GM19467 (cell line): ENCODE measurements around the gene GALNT14.

Source experiments
- ATAC-seq: cut with Tn5 transposase; IDR thresholded peaks from one replicate; pipeline ENCODE4 v1.9.1; 2021; ENCODE audit warnings: mild to moderate bottlenecking, moderate library complexity; ENCODE audit not compliant: unreplicated experiment

Gene GALNT14

GRCh38 chr2:30981510-30981909 lies 156.7 kb downstream of the GALNT14 start:
- no peak for ATAC-seq

GRCh38 chr2:30981096-30981495 lies 157.1 kb downstream of the GALNT14 start:
- no peak for ATAC-seq

GRCh38 chr2:30979822-30980245 lies 158.4 kb downstream of the GALNT14 start:
- ATAC-seq = no peak

- no peak for ATAC-seq
Measured at GRCh38 chr2:30978854-30979253, 159.4 kb downstream of the GALNT14 start.

- ATAC-seq = no peak
Measured at GRCh38 chr2:30978044-30978443, 160.2 kb downstream of the GALNT14 start.

- no peak for ATAC-seq
Measured at GRCh38 chr2:30975156-30975555, 163.1 kb downstream of the GALNT14 start.

GRCh38 chr2:30974554-30974953 lies 163.7 kb downstream of the GALNT14 start:
- ATAC-seq = no peak

GRCh38 chr2:30974092-30974491 lies 164.1 kb downstream of the GALNT14 start:
- ATAC-seq = no peak

- ATAC-seq = no peak
Measured at GRCh38 chr2:30971231-30972025, 166.8 kb downstream of the GALNT14 start.

- no peak for ATAC-seq
Measured at GRCh38 chr2:30968660-30969397, 169.4 kb downstream of the GALNT14 start.

- ATAC-seq = no peak
Measured at GRCh38 chr2:30966786-30967185, 171.5 kb downstream of the GALNT14 start.

GRCh38 chr2:30965022-30965531 lies 173.2 kb downstream of the GALNT14 start:
- no peak for ATAC-seq

- ATAC-seq = no peak
Measured at GRCh38 chr2:30964334-30965005, 173.8 kb downstream of the GALNT14 start.

- ATAC-seq = no peak
Measured at GRCh38 chr2:30963184-30963583, 175.1 kb downstream of the GALNT14 start.

- ATAC-seq = no peak
Measured at GRCh38 chr2:30960213-30960612, 178.0 kb downstream of the GALNT14 start.

GRCh38 chr2:30959653-30960052 lies 178.6 kb downstream of the GALNT14 start:
- no peak for ATAC-seq

- no peak for ATAC-seq
Measured at GRCh38 chr2:30958918-30959265, 179.3 kb downstream of the GALNT14 start.

GRCh38 chr2:30958193-30958917 lies 179.9 kb downstream of the GALNT14 start:
- ATAC-seq = no peak

GRCh38 chr2:30957591-30957990 lies 180.6 kb downstream of the GALNT14 start:
- no peak for ATAC-seq

GRCh38 chr2:30956995-30957394 lies 181.2 kb downstream of the GALNT14 start:
- no peak for ATAC-seq
